ACHN (cell line): ENCODE results near the gene TGFBR3.
"Not testable (repeated sequence)": the region's sequence is repeated elsewhere in the genome, so short reads cannot be mapped to it uniquely, and the experiment has no call there.

Source experiments
- DNase-seq: peaks from one replicate; pipeline ENCODE4 v3.0.0-alpha.2; 2015
- in situ Hi-C: cut with HindIII; loops from 2 replicates; pipeline ENCODE4 v1.10.0; 2017; ENCODE audit warnings: low sequenced_read_pairs, low pct_ligation_motif_present, low pct_unique_long_range_greater_than_20kb

TGFBR3 gene

DNA sequence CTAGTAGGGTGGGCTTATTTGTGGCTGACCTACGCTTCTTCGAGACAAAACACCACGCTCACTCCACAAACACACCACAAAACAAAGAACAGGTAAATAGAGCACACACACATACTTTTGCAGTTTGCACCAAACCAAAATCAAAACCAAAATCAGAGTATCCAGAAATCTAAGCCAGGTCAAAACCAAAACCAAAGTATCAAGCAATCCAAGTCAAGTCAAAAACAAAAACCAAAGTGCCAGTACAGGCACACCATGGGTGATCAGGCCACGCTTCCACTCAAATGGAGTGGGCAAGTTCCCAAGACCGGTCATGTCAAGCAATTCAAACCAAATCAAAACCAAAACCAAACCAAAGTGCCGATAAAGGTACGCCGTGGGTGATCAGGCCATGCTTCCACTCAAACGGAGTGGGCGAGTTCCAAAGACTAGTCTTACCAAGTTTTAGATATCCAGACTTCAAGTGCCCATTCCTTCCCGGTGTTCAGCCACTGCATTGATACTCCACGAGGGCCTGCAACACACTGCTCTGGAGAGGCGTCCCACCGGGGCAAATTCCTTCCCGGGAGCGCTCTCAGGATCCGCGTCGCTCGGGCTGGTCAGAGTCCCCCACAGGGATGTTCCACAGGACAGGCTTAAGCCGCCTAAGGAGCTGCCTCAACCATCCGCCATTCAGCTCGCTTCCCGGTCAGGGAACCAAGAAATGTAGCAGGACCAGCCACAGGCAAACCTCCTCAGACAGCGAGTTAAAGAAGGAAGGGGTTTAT lies 216.2 kb downstream of the TGFBR3 start:
- in situ Hi-C loops = no loop called here
- no peak for DNase-seq

DNA sequence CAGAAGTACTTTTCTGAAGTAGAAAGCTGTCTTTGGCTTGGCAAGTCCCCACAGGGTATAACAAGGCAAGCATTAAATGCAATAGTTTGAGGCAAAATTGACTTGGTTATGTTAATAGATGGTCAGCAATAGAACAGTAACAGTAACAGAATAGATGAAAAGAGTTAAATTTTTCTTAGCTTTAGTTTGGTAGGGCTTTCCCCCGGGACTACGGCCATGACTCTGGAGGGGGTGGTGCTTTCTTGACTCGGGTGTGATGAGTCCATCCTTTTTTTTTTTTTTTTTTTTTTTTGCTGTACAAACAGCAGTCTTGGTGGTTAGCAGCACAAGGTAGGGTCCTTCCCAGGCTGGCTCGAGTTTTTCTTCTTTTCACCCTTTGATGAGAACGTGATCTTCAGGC lies 219.3 kb downstream of the TGFBR3 start:
- DNase-seq, in situ Hi-C loops: not testable (repeated sequence)

DNA sequence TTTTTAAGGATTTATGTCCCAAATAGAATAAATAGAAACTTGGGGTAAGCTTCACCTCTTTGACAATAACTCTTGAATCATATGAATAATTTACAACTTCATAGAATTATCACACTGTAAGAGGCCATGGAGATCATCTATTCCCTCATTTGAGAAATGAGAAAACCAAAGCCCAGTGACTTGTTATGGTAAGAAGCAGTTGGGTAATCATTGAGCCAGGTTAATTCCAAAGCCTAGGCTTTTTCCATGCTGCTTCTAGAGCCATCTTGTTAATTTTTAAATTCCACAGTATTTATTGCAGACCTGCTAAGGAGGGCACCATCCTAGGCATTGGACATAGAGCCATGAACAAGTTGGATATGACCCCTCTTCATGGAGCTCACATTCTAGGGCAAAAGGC lies 224.8 kb downstream of the TGFBR3 start:
- DNase-seq = no peak
- in situ Hi-C loops = no loop called here

DNA sequence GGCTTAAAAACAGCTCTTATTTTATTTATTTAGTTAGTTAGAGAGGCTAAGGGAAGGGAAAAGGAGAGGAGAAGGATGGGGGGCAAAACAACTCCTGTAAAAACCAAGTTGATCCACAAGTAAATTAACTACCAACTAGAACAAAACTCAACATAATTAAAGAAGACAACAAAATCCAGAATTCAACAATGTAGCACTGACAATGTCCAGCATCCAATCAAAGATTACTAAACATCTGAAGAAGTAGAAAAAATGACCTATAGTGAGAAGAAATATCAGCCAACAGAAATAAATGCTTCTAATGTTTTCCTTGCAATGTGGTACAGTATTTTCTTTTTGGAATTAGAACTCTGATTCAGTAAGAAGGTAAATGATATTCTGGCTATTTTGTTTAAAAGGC lies 225.2 kb downstream of the TGFBR3 start:
- no peak for DNase-seq
- in situ Hi-C loops = no loop called here

DNA sequence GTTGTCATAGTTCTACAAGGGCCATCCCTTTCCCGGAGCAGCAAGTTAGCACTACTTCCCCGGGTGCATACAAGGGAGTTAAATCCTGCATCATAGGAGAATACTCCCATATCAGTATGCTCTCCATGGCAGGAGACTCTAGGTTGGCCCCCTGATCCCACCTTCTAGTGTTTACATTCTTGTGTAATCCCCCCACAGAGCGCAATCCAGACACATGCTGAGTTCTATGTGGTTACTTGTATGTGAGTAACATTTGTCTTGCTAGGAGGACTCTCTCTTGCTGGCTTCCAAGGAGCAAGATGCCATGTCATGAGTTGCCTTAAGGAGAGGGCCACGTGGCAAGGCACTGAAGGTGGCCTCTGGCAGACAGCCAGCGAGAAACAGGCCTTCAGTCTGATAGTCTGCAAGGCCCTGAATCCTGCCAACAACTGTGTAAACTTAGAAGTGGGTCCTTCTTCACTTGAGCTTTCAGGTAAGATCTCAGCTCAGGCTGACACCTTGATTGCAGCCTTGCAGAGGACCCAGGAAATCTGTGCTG lies 230.0 kb downstream of the TGFBR3 start:
- in situ Hi-C loops = no loop called here
- DNase-seq = no peak

DNA sequence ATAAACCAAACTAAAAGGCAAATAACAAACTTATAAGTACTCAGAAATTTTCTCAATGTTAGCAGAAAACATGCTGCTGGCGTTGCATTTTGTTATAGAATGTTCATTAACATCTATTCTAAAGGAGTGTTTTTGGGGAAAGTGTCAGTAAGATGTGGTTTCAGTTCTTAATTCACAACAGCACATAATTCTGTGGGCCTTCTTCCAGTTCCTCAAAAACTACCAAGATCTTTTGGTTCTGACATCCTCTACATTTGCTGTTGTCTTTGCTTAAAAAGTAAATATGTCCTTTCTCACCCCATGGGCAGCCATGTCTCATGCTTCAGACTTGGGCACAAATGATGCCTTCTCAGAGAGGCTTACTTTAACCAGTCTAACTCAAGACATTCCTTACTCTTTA lies 232.8 kb downstream of the TGFBR3 start:
- in situ Hi-C loops = no loop called here
- DNase-seq = no peak

DNA sequence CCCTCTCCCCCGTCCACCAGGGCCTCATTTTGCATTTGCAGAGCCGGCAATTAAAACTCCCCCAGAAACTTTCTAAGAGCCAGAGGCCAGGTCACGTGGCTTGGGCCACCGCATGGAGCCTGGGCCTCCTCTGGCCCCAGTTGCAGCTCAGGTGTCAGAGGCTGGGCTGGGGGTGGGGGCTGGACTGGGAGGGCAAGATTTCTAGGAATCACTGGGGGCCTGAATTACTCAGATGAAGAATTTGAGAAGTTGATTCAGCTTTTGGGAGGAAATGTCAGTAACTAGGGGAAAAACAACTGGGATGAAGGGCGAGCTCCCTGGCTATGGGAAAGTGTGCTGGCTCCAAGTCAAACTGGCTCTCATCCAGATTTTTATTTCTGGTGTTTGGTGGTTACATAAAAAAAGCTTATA lies 234.3 kb downstream of the TGFBR3 start:
- no peak for DNase-seq
- in situ Hi-C loops = no loop called here

DNA sequence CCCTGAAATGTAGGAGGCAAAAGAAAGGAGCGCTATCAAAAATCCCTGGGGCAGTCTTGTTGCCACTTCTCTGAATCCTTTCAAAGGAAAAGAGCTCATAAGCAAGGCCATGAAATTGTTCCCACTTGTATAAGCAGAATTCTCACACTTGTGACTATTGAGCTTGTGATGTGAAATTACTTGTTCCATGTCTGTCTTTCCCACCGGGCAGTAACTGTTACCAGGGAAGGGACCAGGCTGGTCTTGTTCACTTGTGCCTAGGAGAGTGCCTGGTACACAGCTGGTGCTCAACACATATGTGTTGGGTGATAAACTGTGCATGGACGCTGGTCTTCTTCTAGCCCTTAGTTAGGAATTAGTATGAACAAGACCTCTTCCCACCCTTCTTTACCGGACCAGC lies 234.7 kb downstream of the TGFBR3 start:
- DNase-seq = no peak
- in situ Hi-C loops = no loop called here

DNA sequence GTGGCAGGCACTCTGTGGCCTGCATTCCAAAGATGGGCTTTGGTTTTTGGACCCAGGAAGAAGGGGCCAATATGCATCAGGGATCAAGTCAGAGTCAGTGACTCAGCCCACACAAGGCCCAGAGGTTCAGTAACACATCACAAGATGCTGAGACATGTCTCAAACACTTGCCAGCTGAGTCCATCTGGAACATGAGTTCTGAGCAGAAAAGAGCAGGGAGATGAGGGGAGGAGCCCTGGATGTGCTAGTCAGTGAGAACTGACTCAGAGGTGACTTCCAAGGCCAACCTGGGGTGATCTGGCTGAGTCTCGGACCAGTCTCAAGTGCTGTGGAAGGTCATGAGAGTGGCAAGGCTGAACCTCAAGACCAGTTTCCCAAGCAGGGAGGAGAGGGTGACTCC lies 235.2 kb downstream of the TGFBR3 start:
- peak; percentile 76 for DNase-seq
- in situ Hi-C loops = no loop called here

DNA sequence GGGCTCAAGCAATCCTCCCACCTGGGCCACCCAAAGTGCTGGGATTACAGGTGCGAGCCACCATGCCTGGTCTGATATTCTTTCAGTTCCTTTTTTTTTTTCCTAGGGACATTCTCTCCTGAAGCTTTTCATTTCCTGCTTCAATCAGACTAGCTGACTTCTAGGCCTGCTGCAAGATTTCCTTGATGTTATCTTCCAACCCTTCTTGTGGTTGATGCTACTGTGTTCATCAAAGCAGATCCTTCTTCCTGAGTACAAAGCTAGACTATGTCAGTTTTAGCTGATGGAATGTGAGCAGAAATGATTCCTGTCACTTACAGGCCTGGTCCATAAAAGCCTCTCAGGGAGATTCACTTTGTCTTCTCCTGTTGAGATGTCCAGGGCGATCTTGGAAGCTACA lies 238.9 kb downstream of the TGFBR3 start:
- in situ Hi-C loops = no loop called here
- no peak for DNase-seq

DNA sequence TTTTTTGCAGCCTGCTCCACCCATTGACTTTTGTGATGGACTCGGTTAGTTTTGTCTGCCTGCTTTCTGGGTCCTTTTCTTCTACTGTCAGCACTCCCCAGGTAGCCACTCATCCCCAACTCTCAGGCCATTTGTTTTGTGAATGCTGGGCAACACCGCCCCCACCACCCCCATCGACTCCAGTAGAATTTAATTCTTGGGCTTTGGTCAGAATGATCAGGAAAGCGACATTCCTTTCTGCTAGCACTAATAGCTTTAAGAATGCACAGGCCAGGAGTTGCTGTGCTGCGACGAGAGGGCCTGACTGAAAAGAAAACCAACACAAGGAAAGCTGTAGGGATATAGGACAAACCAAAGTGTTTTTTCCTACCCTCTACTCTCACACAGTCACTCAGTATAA lies 240.9 kb downstream of the TGFBR3 start:
- no peak for DNase-seq
- in situ Hi-C loops = no loop called here

DNA sequence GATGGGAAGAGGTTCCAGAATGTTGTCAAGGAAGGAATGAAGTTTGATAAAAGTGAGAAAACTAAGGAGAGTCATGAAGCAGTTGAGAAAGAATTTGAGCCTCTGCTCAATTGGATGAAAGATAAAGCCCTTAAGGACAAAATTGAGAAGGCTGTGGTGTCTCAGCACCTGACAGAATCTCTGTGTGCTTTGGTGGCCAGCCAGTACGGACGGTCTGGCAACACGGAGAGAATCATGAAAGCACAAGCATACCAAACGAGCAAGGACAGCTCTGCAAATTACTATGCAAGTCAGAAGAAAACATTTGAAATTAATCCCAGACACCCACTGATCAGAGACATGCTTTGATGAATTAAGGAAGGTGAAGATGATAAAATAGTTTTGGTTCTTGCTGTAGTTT lies 242.5 kb downstream of the TGFBR3 start:
- DNase-seq = no peak
- in situ Hi-C loops = no loop called here

DNA sequence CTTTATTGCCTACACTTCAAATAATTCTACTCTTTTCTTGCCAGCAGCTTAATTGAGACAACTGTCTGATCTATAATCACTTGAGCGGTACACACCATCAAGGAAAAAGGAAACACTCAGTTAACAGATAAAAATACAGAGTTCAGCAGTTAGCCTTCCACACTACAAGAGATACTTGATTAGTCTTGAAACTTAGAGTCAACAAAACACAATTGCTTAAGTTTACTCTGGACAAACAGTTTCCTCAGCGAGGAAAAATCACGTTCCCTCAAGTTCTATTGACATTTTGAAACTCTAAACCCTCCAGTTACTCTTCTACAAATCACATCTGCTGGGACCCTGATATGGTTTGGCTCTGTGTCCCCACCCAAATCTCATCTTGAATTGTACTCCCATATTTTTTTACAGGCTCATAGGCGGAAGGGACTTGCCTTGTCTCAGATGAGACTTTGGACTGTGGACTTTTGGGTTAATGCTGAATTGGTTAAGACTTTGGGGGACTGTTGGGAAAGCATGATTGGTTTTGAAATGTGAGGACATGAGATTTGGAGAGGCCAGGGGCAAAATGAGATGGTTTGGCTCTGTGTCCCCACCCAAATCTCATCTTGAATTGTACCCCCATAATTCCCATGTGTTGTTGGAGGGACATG lies 244.9 kb downstream of the TGFBR3 start:
- in situ Hi-C loops = no loop called here
- DNase-seq = no peak

DNA sequence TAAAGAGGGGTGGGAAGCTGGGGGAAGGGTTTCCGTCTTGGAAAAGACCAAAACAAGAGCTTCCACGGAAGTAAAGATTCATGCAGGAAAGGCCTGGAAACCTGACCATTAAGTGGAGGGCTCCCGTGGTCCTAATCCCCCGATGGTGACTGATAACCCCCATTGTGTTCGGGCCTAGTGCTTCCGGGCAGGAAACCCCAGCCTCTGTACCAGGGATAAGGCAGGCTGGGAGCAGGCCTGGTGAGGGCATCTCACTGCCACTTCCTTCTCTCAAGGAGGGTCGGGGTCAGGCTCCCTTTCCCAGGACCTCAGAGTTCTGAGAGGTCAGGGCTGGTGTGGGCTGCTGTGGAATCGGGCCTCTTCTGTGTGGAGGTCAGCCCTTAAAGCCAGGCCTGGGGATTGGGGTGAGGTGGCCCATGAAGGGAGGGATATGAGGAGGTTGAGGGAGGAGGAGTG lies 248.4 kb downstream of the TGFBR3 start:
- no peak for DNase-seq
- in situ Hi-C loops = no loop called here

DNA sequence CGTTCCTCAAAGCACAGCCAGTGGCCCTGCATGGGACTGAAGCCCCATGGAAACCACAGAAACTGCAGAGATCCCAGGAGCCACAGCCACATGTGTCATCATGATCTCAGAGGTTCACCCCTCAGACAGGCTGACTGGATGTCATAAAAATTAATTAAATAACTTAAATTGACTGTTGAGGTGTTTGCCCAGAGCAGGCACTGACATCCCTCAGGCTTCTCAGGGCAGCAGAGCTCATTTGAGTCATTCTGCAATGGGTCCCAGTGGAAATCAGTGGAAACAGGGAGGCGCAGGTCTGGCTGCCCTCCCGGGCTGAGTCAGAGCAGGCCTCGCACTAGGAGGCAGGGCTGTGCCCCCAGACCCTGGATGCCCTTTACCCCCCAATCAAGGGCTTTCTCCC lies 250.2 kb downstream of the TGFBR3 start:
- no peak for DNase-seq
- in situ Hi-C loops = no loop called here

DNA sequence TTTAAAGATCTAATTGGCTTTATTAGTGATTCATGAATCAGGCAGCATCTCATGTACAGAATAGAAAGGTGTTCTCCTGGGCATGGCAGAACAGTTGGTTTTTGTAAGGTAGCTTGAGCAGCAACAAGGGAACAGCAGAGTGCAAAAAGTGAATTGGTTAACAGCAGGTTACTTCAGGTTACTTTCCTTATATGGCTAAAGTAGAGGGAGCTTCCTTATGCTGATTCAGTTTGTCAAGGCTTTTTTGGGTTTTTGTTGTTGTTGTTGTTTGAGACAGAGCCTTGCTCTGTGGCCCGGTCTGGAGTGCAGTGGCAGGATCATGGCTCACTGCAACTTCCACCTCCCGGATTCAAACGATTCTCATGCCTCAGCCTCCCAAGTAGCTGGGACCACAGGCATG lies 252.5 kb downstream of the TGFBR3 start:
- DNase-seq = no peak
- in situ Hi-C loops = no loop called here

DNA sequence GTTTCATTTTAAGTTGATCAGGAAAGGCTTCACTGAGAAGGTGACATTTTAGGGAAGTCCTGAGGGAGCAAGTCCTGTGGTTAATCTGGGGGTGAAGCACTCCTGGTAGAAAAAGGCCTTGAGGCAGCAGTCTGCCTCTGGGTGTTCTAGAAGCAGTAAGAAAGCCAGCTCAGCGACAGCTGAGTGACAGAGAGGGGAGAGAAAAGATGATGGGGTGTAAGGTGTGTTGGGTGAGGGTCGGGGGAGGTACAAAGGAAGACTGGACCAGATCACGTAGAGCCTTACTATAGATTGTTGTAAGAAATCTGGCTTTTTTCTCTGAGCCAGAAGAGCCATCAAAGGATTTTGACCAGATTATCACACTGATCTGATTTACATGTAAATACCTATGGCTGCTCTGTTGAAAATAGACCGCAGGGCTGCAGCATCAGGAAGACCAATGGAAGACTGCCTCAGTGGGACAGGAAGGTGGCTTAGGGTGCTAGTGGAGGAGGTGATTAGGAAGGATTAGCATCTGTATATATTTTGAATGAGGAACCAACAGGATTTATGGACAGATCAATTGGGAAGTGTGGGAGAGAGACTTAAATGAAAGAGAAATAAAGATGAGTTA lies 254.1 kb downstream of the TGFBR3 start:
- no peak for DNase-seq
- in situ Hi-C loops = no loop called here

DNA sequence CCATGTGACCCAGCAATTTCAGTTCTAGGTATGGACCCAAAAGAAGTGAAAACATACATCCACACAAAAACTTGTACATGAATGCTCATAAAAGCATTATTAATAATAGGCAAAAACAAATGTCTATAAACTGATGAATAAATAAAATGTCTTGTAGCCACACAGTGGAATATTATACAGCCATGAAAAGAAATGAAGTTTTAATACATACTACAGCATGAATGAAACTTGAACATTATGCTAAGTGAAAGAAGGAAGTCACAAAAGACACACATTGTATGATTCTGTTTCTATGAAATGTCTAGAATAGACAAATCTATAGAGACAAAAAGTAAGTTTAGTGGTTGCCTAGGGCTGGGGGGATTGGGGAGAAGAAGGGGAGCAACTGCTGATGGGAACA lies 255.1 kb downstream of the TGFBR3 start:
- in situ Hi-C loops = no loop called here
- DNase-seq = no peak
